Right forelimb (tissue), 1 donor: Measurements from ENCODE around the gene NXPE4.
"Not testable (repeated sequence)": the region's sequence is repeated elsewhere in the genome, so short reads cannot be mapped to it uniquely, and the experiment has no call there.

Experiments used
- DNase-seq: peaks from one replicate; pipeline ENCODE4 v3.0.0-alpha.2; 2018

The NXPE4 gene

GRCh38 chr11:114610550-114610949 is 15.0 kb upstream of the NXPE4 start:
- no peak for DNase-seq

GRCh38 chr11:114609429-114609828 is 13.8 kb upstream of the NXPE4 start:
- no peak for DNase-seq

- DNase-seq = not testable (repeated sequence)
Measured at GRCh38 chr11:114608605-114609004, 13.0 kb upstream of the NXPE4 start.

- no peak for DNase-seq
Measured at GRCh38 chr11:114607753-114608459, 12.3 kb upstream of the NXPE4 start.

- DNase-seq = not testable (repeated sequence)
Measured at GRCh38 chr11:114606802-114607075, 11.2 kb upstream of the NXPE4 start.

- DNase-seq = no peak
Measured at GRCh38 chr11:114606003-114606801, 10.6 kb upstream of the NXPE4 start.

- DNase-seq = no peak
Measured at GRCh38 chr11:114605370-114605769, 9.8 kb upstream of the NXPE4 start.

GRCh38 chr11:114604886-114605285 is 9.3 kb upstream of the NXPE4 start:
- DNase-seq = no peak

GRCh38 chr11:114604179-114604813 is 8.7 kb upstream of the NXPE4 start:
- no peak for DNase-seq

GRCh38 chr11:114603151-114603550 is 7.6 kb upstream of the NXPE4 start:
- DNase-seq = not testable (repeated sequence)

- no peak for DNase-seq
Measured at GRCh38 chr11:114598461-114598860, 2.9 kb upstream of the NXPE4 start.

- DNase-seq = no peak
Measured at GRCh38 chr11:114596175-114596919, 761 bp upstream of the NXPE4 start.

- DNase-seq = no peak
Measured at GRCh38 chr11:114594703-114595102, 883 bp downstream of the NXPE4 start.

GRCh38 chr11:114587398-114587953 is 8.1 kb downstream of the NXPE4 start:
- DNase-seq = no peak

GRCh38 chr11:114586797-114587196 is 8.8 kb downstream of the NXPE4 start:
- no peak for DNase-seq

GRCh38 chr11:114571712-114572111 is 23.9 kb downstream of the NXPE4 start:
- no peak for DNase-seq

- no peak for DNase-seq
Measured at GRCh38 chr11:114569801-114570200, 25.8 kb downstream of the NXPE4 start.

GRCh38 chr11:114566276-114566675 is 29.3 kb downstream of the NXPE4 start:
- DNase-seq = no peak

- DNase-seq = no peak
Measured at GRCh38 chr11:114564831-114565230, 30.8 kb downstream of the NXPE4 start.

- no peak for DNase-seq
Measured at GRCh38 chr11:114563077-114563476, 32.5 kb downstream of the NXPE4 start.

GRCh38 chr11:114562166-114562916 is 33.2 kb downstream of the NXPE4 start:
- no peak for DNase-seq
